Measurements from ENCODE around the gene R3HDM1. TPM values are rescaled to one million over a fixed set of nuclear protein-coding genes. Genes with fewer than 3 reads are reported as not detected.

R3HDM1 gene
- total and polyA plus RNA-seq, 2 of the 4 experiments (the other 2 are of a cell fraction) = 5.9 to 38.1 TPM

- WGBS, 2 experiments (ENCODE audit: extremely low coverage in 2 of 2, insufficient read length in 1 of 2) = no CpG with 5 or more reads among the region's 1 CpG
- H3K9me3 ChIP-seq (ENCODE audit: control insufficient read depth, insufficient read depth, low read length) = no peaks in the 10 kb centered on the region
- no peak overlapping the region for H2AFZ ChIP-seq (replicated peaks; ENCODE audit: low read length, poor library complexity)
- H2AK9ac ChIP-seq (replicated peaks; ENCODE audit: low read depth, low read length, poor library complexity) = no peak overlapping the region
- no peak overlapping the region for H3K14ac ChIP-seq (replicated peaks; ENCODE audit: low read depth, low read length)
- dilution Hi-C loops (cut with HindIII; ENCODE audit: low sequenced_read_pairs, unreplicated experiment) = no loop called here
- no peak overlapping the region for H3K23ac ChIP-seq (ENCODE audit: low read depth, low read length)
- peak; percentile 66; the same call in 1 of the 2 replicates for TF ChIP-seq CEBPB (IDR thresholded peaks at IDR 0.05; ENCODE audit: low read depth, low read length)
- 0 out of 2 replicates have a peak, but pooled peaks have one; percentile 22 for TF ChIP-seq FOS (IDR thresholded peaks at IDR 0.05; ENCODE audit: low read depth, low read length)
- TF ChIP-seq MAZ (IDR thresholded peaks at IDR 0.05; ENCODE audit: borderline replicate concordance, low read depth, low read length) = no peak
- TF ChIP-seq POLR2A (IDR thresholded peaks at IDR 0.05; ENCODE audit: low read depth, low read length) = no peak
- no peak for TF ChIP-seq ELK1 (IDR thresholded peaks at IDR 0.05; ENCODE audit: borderline replicate concordance, low read depth, low read length)
- TF ChIP-seq RAD21 (IDR thresholded peaks at IDR 0.05; ENCODE audit: low read length) = no peak
- TF ChIP-seq RCOR1 (IDR thresholded peaks at IDR 0.05; ENCODE audit: insufficient replicate concordance, low read length) = no peak
- TF ChIP-seq MXI1 (IDR thresholded peaks at IDR 0.05; ENCODE audit: borderline replicate concordance, low read depth, low read length) = no peak
- no peak for TF ChIP-seq USF2 (IDR thresholded peaks at IDR 0.05; ENCODE audit: low read depth, low read length)
- TF ChIP-seq SMC3 (IDR thresholded peaks at IDR 0.05; ENCODE audit: low read depth, low read length) = no peak
- no peak for TF ChIP-seq CTCF (conservative IDR thresholded peaks at IDR 0.05; ENCODE audit: low read depth, low read length)
- no peak for TF ChIP-seq CHD1 (IDR thresholded peaks at IDR 0.05; ENCODE audit: low read depth, low read length)
- TF ChIP-seq MAFK (IDR thresholded peaks at IDR 0.05; ENCODE audit: low read depth, low read length) = no peak
- H3K4me2 ChIP-seq (ENCODE audit: low read depth, low read length) = peak overlapping the region; percentile 44; the same call in 1 of the 2 replicates
- no peak overlapping the region for H2BK15ac ChIP-seq (ENCODE audit: low read depth, low read length)
- no peaks in the 10 kb centered on the region for H3K27me3 ChIP-seq (ENCODE audit: control insufficient read depth, insufficient read depth, low read length)
- no peak overlapping the region for H2AK5ac ChIP-seq (ENCODE audit: low read depth, low read length)
- intact Hi-C loops (cut with micrococcal nuclease) = no loop called here
- H4K5ac ChIP-seq (ENCODE audit: low read depth, low read length) = no peak overlapping the region
- no peak overlapping the region for H4K8ac ChIP-seq (ENCODE audit: low read depth in 2 of 2, low read length in 2 of 2)
- no peak overlapping the region for H2BK5ac ChIP-seq (ENCODE audit: low read depth, low read length, poor library complexity, severe bottlenecking)
- no peak overlapping the region for H3K56ac ChIP-seq (ENCODE audit: extremely low read depth, insufficient read depth, low read length)
- in situ Hi-C loops (cut with MboI; ENCODE audit: low sequenced_read_pairs) = no loop called here
- DNase-seq (peak; percentile 64), ATAC-seq (ENCODE audit: low read depth) (peak; percentile 76)
- peaks cover 2% of the 10 kb centered on the region for H3K9me1 ChIP-seq (ENCODE audit: insufficient read depth, low read length)
- BruUV-seq (replicated peaks) = no TSS peak
- no peak overlapping the region for H2BK120ac ChIP-seq (ENCODE audit: low read depth, low read length)
- no peak overlapping the region for H3K4ac ChIP-seq (ENCODE audit: low read depth, low read length)
- H4K20me1 ChIP-seq (ENCODE audit: insufficient read depth, low read length) = no peaks in the 10 kb centered on the region
- no peak overlapping the region for H3K9ac ChIP-seq (ENCODE audit: low read depth, low read length)
- POLR2A ChIA-PET (ENCODE audit: unreplicated experiment) = no interaction called here
- H2BK20ac ChIP-seq (ENCODE audit: low read depth, low read length) = no peak overlapping the region
- no peak overlapping the region for H3K4me3 ChIP-seq (ENCODE audit: insufficient read depth, low read depth, low read length)
- peaks cover 3% of the 10 kb centered on the region; the same call in 1 of the 2 replicates for H3K36me3 ChIP-seq (ENCODE audit: control insufficient read depth, insufficient read depth, low read length)
- CTCF ChIA-PET = interaction anchor here (1.5 kb wide), 1 partner anchor 25 kb away, joined by 3 read pairs; no protein-coding TSS in a partner anchor
- no peak overlapping the region for H3K27ac ChIP-seq (ENCODE audit: insufficient read depth, low read length)
- H4K91ac ChIP-seq (ENCODE audit: insufficient read depth, low read depth, low read length) = no peak overlapping the region
- H3K4me1 ChIP-seq (ENCODE audit: control insufficient read depth, insufficient read depth, low read length) = peaks cover 2% of the 10 kb centered on the region; the same call in 1 of the 2 replicates
- H3K79me1 ChIP-seq (ENCODE audit: low read depth in 1 of 2, low read length in 2 of 2) = peaks cover 0 to 2% of the 10 kb centered on the region in 2 experiments; a peak in 1 of 4 replicates
- no peak overlapping the region for H3K18ac ChIP-seq (ENCODE audit: low read depth, low read length)
Measured at GRCh38 chr2:135685361-135685760, 154.1 kb downstream of the R3HDM1 start.
